ENCODE results near the gene SOX3.

Gene SOX3

DNA sequence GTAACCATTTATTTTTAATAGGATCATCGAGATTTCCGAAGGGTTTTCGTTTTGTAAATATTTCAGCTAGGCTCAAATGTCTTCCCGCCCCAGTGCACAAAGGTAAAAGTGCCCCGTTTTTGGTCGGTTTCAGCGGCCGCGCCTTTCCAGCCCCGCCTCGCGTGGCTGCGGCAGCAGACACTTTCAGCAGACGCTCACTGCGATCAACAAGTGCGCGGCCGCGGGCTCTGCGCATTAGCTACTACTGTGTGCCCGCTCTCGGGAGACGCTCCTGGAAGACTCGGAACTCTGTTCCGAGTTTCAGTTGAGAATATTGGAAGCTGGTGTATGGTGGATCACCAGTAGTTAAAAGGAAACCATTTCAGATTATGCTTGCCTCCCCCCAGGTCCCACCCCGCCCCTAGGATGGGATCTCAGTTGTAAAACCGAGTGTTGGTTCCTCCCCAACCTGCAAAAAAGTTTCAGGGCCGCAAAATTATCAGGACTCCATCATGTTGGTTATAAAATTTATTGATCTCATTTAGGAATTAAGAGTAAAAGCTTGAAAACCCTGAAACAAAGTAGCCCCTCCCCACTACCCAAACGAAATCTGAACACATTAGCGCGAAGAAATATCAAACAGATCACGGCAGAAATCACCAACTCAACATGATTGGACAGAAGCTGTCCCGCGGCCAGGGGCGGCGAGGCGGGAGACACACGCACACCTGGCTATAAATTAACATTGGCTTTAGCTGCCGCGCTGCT, 2.2 kb downstream of the SOX3 start:
- no peak for DNase-seq
- no peak for TF ChIP-seq CTCF (IDR thresholded peaks at IDR 0.05; ENCODE audit: low read depth, low read length, missing control alignments)
- in situ Hi-C loops (cut with HindIII; ENCODE audit: low pct_ligation_motif_present, low sequenced_read_pairs) = no loop called here
- H3K27me3 ChIP-seq (replicated peaks) = peaks cover 23% of the 10 kb centered on the region
- H3K4me3 ChIP-seq (ENCODE audit: low read depth, low read length) = no peak overlapping the region
- H3K27ac ChIP-seq = no peak overlapping the region
- no peaks in the 10 kb centered on the region for H3K36me3 ChIP-seq (replicated peaks)

GRCh38 chrX:140501940-140502468, 2.9 kb downstream of the SOX3 start:
- Histone ChIP-seq H3K36me3 (replicated peaks) (no peaks in the 10 kb centered on the region), H3K4me3 (ENCODE audit: low read depth, low read length) (no peak overlapping the region), H3K27ac (no peak overlapping the region), H3K27me3 (replicated peaks) (peaks cover 20% of the 10 kb centered on the region)
- TF ChIP-seq CTCF (IDR thresholded peaks at IDR 0.05; ENCODE audit: low read depth, low read length, missing control alignments) = no peak
- no peak for DNase-seq
- in situ Hi-C loops (cut with HindIII; ENCODE audit: low pct_ligation_motif_present, low sequenced_read_pairs) = no loop called here

DNA sequence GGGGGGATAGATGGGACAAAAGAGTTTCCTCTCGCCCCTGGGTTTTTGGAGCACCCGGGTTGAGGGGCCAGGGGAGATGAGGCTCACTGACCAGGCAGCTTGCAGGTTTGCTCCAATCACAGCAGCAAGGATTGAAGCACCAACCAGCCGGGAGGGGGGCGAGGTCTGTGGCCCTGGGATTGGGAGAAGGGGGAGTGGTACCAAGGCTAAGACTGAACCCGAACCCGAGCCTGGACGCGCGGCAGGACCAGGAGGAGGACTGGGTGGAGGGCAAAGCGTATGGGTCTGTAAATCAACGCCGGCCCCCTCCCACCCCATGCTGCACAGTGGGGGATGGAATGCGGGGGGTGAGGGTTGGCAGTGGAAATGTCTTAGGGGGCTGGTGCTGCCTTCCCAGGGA, 3.5 kb downstream of the SOX3 start:
- TF ChIP-seq CTCF (IDR thresholded peaks at IDR 0.05; ENCODE audit: low read depth, low read length, missing control alignments) = no peak
- DNase-seq = no peak
- Histone ChIP-seq H3K4me3 (ENCODE audit: low read depth, low read length) (no peak overlapping the region), H3K36me3 (replicated peaks) (no peaks in the 10 kb centered on the region), H3K27ac (no peak overlapping the region), H3K27me3 (replicated peaks) (peaks cover 18% of the 10 kb centered on the region)
- in situ Hi-C loops (cut with HindIII; ENCODE audit: low pct_ligation_motif_present, low sequenced_read_pairs) = no loop called here

DNA sequence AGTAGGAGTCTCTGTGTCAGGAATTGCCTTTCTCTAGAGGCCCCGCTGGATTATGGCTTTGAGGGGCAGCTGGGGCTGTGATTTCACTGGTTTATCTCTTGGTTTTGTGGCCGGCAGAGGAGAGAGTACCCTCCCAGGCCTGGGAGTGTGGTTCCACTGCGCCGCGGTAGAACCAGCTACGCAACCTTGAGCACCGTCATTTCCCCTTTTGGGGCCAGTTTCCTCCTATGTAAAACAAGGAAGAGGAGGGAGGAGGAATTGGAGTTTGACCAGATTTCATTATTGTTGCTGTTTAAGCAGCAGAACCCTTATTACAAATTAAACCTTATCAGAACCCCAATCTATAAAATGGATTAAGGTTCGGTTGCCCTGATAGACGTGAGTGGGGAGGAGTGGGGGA, 4.4 kb downstream of the SOX3 start:
- Histone ChIP-seq H3K36me3 (replicated peaks) (no peaks in the 10 kb centered on the region), H3K27ac (no peak overlapping the region), H3K27me3 (replicated peaks) (peaks cover 9% of the 10 kb centered on the region), H3K4me3 (ENCODE audit: low read depth, low read length) (no peak overlapping the region)
- TF ChIP-seq CTCF (IDR thresholded peaks at IDR 0.05; ENCODE audit: low read depth, low read length, missing control alignments) = no peak
- no peak for DNase-seq
- in situ Hi-C loops (cut with HindIII; ENCODE audit: low pct_ligation_motif_present, low sequenced_read_pairs) = no loop called here

GRCh38 chrX:140495739-140496138, 9.1 kb downstream of the SOX3 start:
- no peak for TF ChIP-seq CTCF (IDR thresholded peaks at IDR 0.05; ENCODE audit: low read depth, low read length, missing control alignments)
- DNase-seq = no peak
- Histone ChIP-seq H3K27ac (no peak overlapping the region), H3K4me3 (ENCODE audit: low read depth, low read length) (no peak overlapping the region), H3K27me3 (replicated peaks) (no peaks in the 10 kb centered on the region), H3K36me3 (replicated peaks) (no peaks in the 10 kb centered on the region)
- in situ Hi-C loops (cut with HindIII; ENCODE audit: low pct_ligation_motif_present, low sequenced_read_pairs) = no loop called here
